Measurements from ENCODE around the gene ONECUT1. TPM values are rescaled to one million over a fixed set of nuclear protein-coding genes. Genes with fewer than 3 reads are reported as not detected.

The ONECUT1 gene
- not detected in 2 replicates for total RNA-seq
- not detected in 2 replicates for polyA plus RNA-seq
- polyA plus RNA-seq (2011; cell fraction: cytosol; rRNA removed) = not detected in 2 replicates
- polyA plus RNA-seq (2011; cell fraction: nucleus; rRNA removed) = not detected in 2 replicates
- polyA plus RNA-seq (2012) = not detected in 2 replicates
- polyA minus RNA-seq = not detected in 2 replicates
- polyA minus RNA-seq (2011; cell fraction: cytosol; rRNA and poly(A)+ RNA removed) = not detected
- not detected in 2 replicates for polyA minus RNA-seq (2011; cell fraction: nucleus; rRNA and poly(A)+ RNA removed)
- Bru-seq, nascent RNA = percentile 5 among the genes with signal in this experiment
- BruChase-seq, experiment 1, labeled RNA remaining after a 6-hour chase = not detected
- not detected for BruChase-seq, experiment 2, labeled RNA remaining after a 2-hour chase
- long read RNA-seq = 0 reads

DNA sequence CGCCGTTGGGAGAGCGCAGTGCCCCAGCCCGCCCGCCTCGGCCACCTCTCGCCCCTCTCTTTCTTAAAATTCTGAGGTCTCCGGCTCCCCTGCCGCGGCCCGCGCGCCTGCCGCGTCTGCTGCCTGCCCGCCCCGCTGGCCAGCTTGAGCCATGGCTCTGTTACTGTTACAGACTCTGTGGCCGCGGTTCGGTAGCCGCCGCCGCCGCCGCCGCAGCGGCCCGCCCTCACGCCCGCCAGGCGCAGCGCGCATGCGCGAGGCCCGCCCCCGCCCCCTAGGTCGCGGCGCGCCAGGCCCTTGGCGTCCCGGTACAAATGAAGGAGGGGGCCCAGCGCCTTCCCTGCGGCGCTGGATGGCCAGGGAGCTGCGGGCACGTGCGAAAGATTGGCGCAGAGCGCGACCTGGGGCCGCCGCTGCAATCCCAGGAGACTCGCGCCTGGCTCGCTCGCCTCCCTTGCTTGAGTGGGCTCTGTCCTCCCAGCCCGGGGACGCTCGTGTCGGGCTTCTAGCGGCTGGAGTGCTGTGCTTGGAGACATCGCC is at the start of gene ONECUT1:
Gene ONECUT1, minus strand, starts transcription at position 168 of the 540 bp plus-strand sequence. CDS start 452 bp downstream, outside the sequence.
- BruUV-seq (replicated peaks) = no TSS peak
- H3K9me1 ChIP-seq (replicated peaks; ENCODE audit: control insufficient read depth, extremely low read depth, insufficient read depth, low read length) = no peaks in the 10 kb centered on the region
- TF ChIP-seq EZH2 (IDR thresholded peaks at IDR 0.05; ENCODE audit: borderline replicate concordance, low read depth, low read length, severe bottlenecking) = peak; percentile 1
- no peak for TF ChIP-seq GATA2 (IDR thresholded peaks at IDR 0.05; ENCODE audit: insufficient read depth, insufficient read length, low read depth, low read length)
- intact Hi-C loops (cut with micrococcal nuclease) = no loop called here
- H3K9me3 ChIP-seq (replicated peaks; ENCODE audit: control insufficient read depth, insufficient read depth, low read length) = no peaks in the 10 kb centered on the region
- FAIRE-seq (peak; percentile 28), DNase-seq (ENCODE audit: low read depth, low spot score) (peak; percentile 44)
- H3K4me1 ChIP-seq (ENCODE audit: control insufficient read depth, extremely low read depth, insufficient read depth, low read length) = peaks cover 9% of the 10 kb centered on the region
- H3K4me3 ChIP-seq (replicated peaks in 1 of 3; ENCODE audit: insufficient read depth in 1 of 3, low read depth in 1 of 3, low read length in 3 of 3) = peak within 1 kb of the TSS in 2 of 3 experiments; percentile 16 to 37
- peak within 1 kb of the TSS; percentile 74 for H3K4me2 ChIP-seq (ENCODE audit: insufficient read depth, low read length)
- H4K20me1 ChIP-seq (replicated peaks; ENCODE audit: control insufficient read depth, extremely low read depth, insufficient read depth, low read length) = no peaks in the 10 kb centered on the region
- no peaks in the 10 kb centered on the region for H3K79me2 ChIP-seq (ENCODE audit: control insufficient read depth, insufficient read depth, low read length)
- H3K27ac ChIP-seq (ENCODE audit: insufficient read depth, low read depth, low read length) = no peak within 1 kb of the TSS
- peak within 1 kb of the TSS; percentile 84 for H2AFZ ChIP-seq (ENCODE audit: low read depth, low read length)
- H3K36me3 ChIP-seq (ENCODE audit: control insufficient read depth in 2 of 2, extremely low read depth in 1 of 2, insufficient read depth in 2 of 2, low read length in 2 of 2) = no peaks in the 10 kb centered on the region
- dilution Hi-C loops (cut with MboI; ENCODE audit: extremely low pct_ligation_motif_present, low sequenced_read_pairs) = no loop called here
- ChIA-PET POLR2A (no interaction called here), CTCF (no interaction called here)
- H3K27me3 ChIP-seq (ENCODE audit: control insufficient read depth in 2 of 2, insufficient read depth in 2 of 2, low read length in 2 of 2) = peaks cover 83 to 92% of the 10 kb centered on the region in 2 experiments
- H3K9ac ChIP-seq (replicated peaks; ENCODE audit: extremely low read depth, insufficient read depth, low read length) = no peak within 1 kb of the TSS

DNA sequence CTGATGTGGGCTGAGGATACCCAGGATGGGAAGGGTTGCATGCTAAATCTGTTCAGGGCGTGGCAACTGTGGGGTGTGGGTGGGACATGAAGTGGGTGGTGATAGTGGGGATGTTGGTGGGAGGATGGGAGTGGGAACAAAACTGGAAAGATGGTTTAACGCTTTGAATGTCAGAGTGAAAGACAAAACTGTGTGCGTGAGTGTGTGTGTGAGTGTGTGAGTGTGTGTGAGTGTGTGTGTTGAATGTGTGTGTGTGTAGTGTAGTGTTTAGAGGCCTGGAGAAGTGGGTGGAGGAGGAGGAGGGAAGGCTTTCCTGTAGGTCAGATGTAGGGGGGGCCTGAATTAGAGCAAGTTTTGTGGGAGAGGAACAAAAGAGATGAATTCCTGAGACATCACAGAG is 44.2 kb upstream of the ONECUT1 start:
- Histone ChIP-seq H3K9me3 (replicated peaks; ENCODE audit: control insufficient read depth, insufficient read depth, low read length) (no peaks in the 10 kb centered on the region), H4K20me1 (replicated peaks; ENCODE audit: control insufficient read depth, extremely low read depth, insufficient read depth, low read length) (no peaks in the 10 kb centered on the region), H3K4me3 (replicated peaks in 1 of 3; ENCODE audit: insufficient read depth in 1 of 3, low read depth in 1 of 3, low read length in 3 of 3) (no peak overlapping the region), H3K27me3 (ENCODE audit: control insufficient read depth in 2 of 2, insufficient read depth in 2 of 2, low read length in 2 of 2) (no peaks in the 10 kb centered on the region), H3K79me2 (ENCODE audit: control insufficient read depth, insufficient read depth, low read length) (no peaks in the 10 kb centered on the region), H3K9me1 (replicated peaks; ENCODE audit: control insufficient read depth, extremely low read depth, insufficient read depth, low read length) (no peaks in the 10 kb centered on the region), H2AFZ (ENCODE audit: low read depth, low read length) (no peak overlapping the region), H3K36me3 (ENCODE audit: control insufficient read depth in 2 of 2, extremely low read depth in 1 of 2, insufficient read depth in 2 of 2, low read length in 2 of 2) (no peaks in the 10 kb centered on the region), H3K9ac (replicated peaks; ENCODE audit: extremely low read depth, insufficient read depth, low read length) (no peak overlapping the region), H3K4me1 (ENCODE audit: control insufficient read depth, extremely low read depth, insufficient read depth, low read length) (no peaks in the 10 kb centered on the region), H3K4me2 (ENCODE audit: insufficient read depth, low read length) (no peak overlapping the region), H3K27ac (ENCODE audit: insufficient read depth, low read depth, low read length) (no peak overlapping the region)
- intact Hi-C loops (cut with micrococcal nuclease) = no loop called here
- CTCF ChIA-PET = no interaction called here
- FAIRE-seq (no peak), DNase-seq (ENCODE audit: low read depth, low spot score) (no peak)
- dilution Hi-C loops (cut with MboI; ENCODE audit: extremely low pct_ligation_motif_present, low sequenced_read_pairs) = no loop called here
- POLR2A ChIA-PET = no interaction called here
- TF ChIP-seq MYC (IDR thresholded peaks at IDR 0.05; ENCODE audit: low read depth, low read length) (no peak), POLR2AphosphoS5 (IDR thresholded peaks at IDR 0.05; ENCODE audit: insufficient read depth, low read depth, low read length) (no peak), JUN (IDR thresholded peaks at IDR 0.05; ENCODE audit: borderline replicate concordance, insufficient read depth, insufficient read length, low read depth) (no peak), POLR2A (IDR thresholded peaks at IDR 0.05; ENCODE audit: low read depth, low read length) (no peak), MAX (IDR thresholded peaks at IDR 0.05; ENCODE audit: insufficient read depth, insufficient read length) (no peak), FOS (IDR thresholded peaks at IDR 0.05; ENCODE audit: borderline replicate concordance, insufficient read depth, low read length) (no peak), EZH2 (IDR thresholded peaks at IDR 0.05; ENCODE audit: borderline replicate concordance, low read depth, low read length, severe bottlenecking) (no peak), GATA2 (IDR thresholded peaks at IDR 0.05; ENCODE audit: insufficient read depth, insufficient read length, low read depth, low read length) (no peak)
- TF ChIP-seq, protein P1, sequence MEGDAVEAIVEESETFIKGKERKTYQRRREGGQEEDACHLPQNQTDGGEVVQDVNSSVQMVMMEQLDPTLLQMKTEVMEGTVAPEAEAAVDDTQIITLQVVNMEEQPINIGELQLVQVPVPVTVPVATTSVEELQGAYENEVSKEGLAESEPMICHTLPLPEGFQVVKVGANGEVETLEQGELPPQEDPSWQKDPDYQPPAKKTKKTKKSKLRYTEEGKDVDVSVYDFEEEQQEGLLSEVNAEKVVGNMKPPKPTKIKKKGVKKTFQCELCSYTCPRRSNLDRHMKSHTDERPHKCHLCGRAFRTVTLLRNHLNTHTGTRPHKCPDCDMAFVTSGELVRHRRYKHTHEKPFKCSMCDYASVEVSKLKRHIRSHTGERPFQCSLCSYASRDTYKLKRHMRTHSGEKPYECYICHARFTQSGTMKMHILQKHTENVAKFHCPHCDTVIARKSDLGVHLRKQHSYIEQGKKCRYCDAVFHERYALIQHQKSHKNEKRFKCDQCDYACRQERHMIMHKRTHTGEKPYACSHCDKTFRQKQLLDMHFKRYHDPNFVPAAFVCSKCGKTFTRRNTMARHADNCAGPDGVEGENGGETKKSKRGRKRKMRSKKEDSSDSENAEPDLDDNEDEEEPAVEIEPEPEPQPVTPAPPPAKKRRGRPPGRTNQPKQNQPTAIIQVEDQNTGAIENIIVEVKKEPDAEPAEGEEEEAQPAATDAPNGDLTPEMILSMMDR (IDR thresholded peaks at IDR 0.05; ENCODE audit: extremely low read depth in 1 of 2, insufficient read depth in 1 of 2, low read depth in 1 of 2, low read length in 2 of 2) = no peak
- no TSS peak for BruUV-seq (replicated peaks)

All from endothelial cell of umbilical vein (primary cell).